Measurements from ENCODE around the gene RXFP4. TPM values are rescaled to one million over a fixed set of nuclear protein-coding genes. Genes with fewer than 3 reads are reported as not detected.
A peak's percentile ranks its signal among the peaks of the same experiment; 100 is the strongest.

Gene RXFP4
- total and polyA plus RNA-seq, 2 of the 13 experiments (the other 11 are each of a cell fraction or from before 2014, with no cell fraction given) = 0.38 to 1.4 TPM

GRCh38 chr1:155989242-155990004, 48.0 kb downstream of the RXFP4 start:
- H3K4me1 ChIP-seq (ENCODE audit: insufficient read depth, low read length) = peaks cover 55% of the 10 kb centered on the region
- DNase-seq (ENCODE audit: low spot score) = peak; percentile 50
- peak overlapping the region in 1 of 3 experiments; percentile 34; a peak in 1 of 6 replicates for H3K4me3 ChIP-seq (replicated peaks in 1 of 3; ENCODE audit: insufficient read depth in 1 of 3, low read depth in 2 of 3, low read length in 3 of 3)
- no peak overlapping the region for H2AFZ ChIP-seq (ENCODE audit: low read length)
- WGBS (ENCODE audit: low lambda C conversion rate) = 6% methylated on average over 2 of the region's 9 CpGs
- intact Hi-C loops (cut with micrococcal nuclease; ENCODE audit: unreplicated experiment) (loop anchor here (1.0 kb wide), 1 partner anchor 51 kb away; no protein-coding TSS in a partner anchor), in situ Hi-C loops (cut with HindIII; ENCODE audit: extremely low pct_ligation_motif_present, low pct_unique_long_range_greater_than_20kb) (loop anchor here (10.0 kb wide), 1 partner anchor 55 kb away; the partner anchor contains the start of gene KHDC4)
- BruUV-seq (replicated peaks) = no TSS peak
- H3K9me3 ChIP-seq (ENCODE audit: low read length) = no peaks in the 10 kb centered on the region
- CTCF ChIA-PET (ENCODE audit: low intra/inter-chr PET ratio, low total read pairs) = interaction anchor here (1.3 to 3.6 kb wide), 4 partner anchors 23 to 51 kb away, joined by 4 to 32 read pairs (median 5); no protein-coding TSS in a partner anchor
- ATAC-seq = peak; percentile 80
- no peaks in the 10 kb centered on the region for H3K27me3 ChIP-seq (ENCODE audit: control insufficient read depth in 1 of 2, insufficient read depth in 2 of 2, low read length in 2 of 2)
- no peaks in the 10 kb centered on the region for H3K36me3 ChIP-seq (replicated peaks in 1 of 2; ENCODE audit: control insufficient read depth in 1 of 2, insufficient read depth in 2 of 2, low read length in 2 of 2)
- peak; percentile 52 for FAIRE-seq
- no peaks in the 10 kb centered on the region for H3K79me2 ChIP-seq (ENCODE audit: insufficient read depth, low read length)
- H3K4me2 ChIP-seq (ENCODE audit: low read depth, low read length) = peak overlapping the region; percentile 50
- no peak overlapping the region for H3K9ac ChIP-seq (ENCODE audit: insufficient read depth, low read depth, low read length)
- POLR2A ChIA-PET = interaction anchor here (1.0 to 4.9 kb wide), 6 partner anchors 11 to 56 kb away, joined by 5 to 47 read pairs (median 24); partner anchors contain the start of genes ARHGEF2, KHDC4 and RXFP4
- no peak overlapping the region for H3K27ac ChIP-seq (ENCODE audit: extremely low read length, insufficient read depth, low read length)
- no peaks in the 10 kb centered on the region for H4K20me1 ChIP-seq (ENCODE audit: insufficient read depth, low read length)
- TF ChIP-seq ZNF691 (CRISPR knock-in tag; IDR thresholded peaks at IDR 0.05; ENCODE audit: borderline replicate concordance, low read depth) (peak; percentile 26; the same call in 1 of the 2 replicates), ZNF12 (CRISPR knock-in tag; IDR thresholded peaks at IDR 0.05) (no peak), KLF16 (CRISPR knock-in tag; IDR thresholded peaks at IDR 0.05) (0 out of 4 replicates have a peak, but pooled peaks of 1 of the 2 experiments have one; percentile 47), PHB2 (IDR thresholded peaks at IDR 0.05; ENCODE audit: partially characterized antibody) (no peak), ZNF687 (CRISPR knock-in tag; IDR thresholded peaks at IDR 0.05) (peak; percentile 78), UBTF (CRISPR knock-in tag; IDR thresholded peaks at IDR 0.05) (0 out of 2 replicates have a peak, but pooled peaks have one; percentile 32), PPARG (CRISPR knock-in tag; conservative IDR thresholded peaks at IDR 0.05) (0 out of 2 replicates have a peak, but pooled peaks have one; percentile 20), SOX6 (IDR thresholded peaks at IDR 0.05) (no peak), SOX6 (CRISPR knock-in tag; IDR thresholded peaks at IDR 0.05) (no peak), ZFP91 (CRISPR knock-in tag; IDR thresholded peaks at IDR 0.05; ENCODE audit: borderline replicate concordance) (peak; percentile 64), IKZF5 (CRISPR knock-in tag; IDR thresholded peaks at IDR 0.05) (peak; percentile 46; the same call in 1 of the 2 replicates)

Measured in HepG2 (cell line).